Mesothelial cell of epicardium (in vitro differentiated cells): ENCODE results near the gene CES1. TPM values are rescaled to one million over a fixed set of nuclear protein-coding genes. Genes with fewer than 3 reads are reported as not detected.
"Not testable (repeated sequence)": the region's sequence is repeated elsewhere in the genome, so short reads cannot be mapped to it uniquely, and the experiment has no call there.

Source experiments
- DNase-seq, 2 experiments: peaks; one replicate each; pipeline ENCODE4 v3.0.0; 2021; ENCODE audit warnings: low spot score in 2 of 2; ENCODE audit not compliant: unreplicated experiment in 2 of 2
- H3K27ac Mint-ChIP-seq: 2 replicates; pipeline ENCODE4 v1.8.0; 2021; ENCODE audit warnings: mixed read lengths
- H3K27me3 Mint-ChIP-seq: 2 replicates; pipeline ENCODE4 v1.8.0; 2021; ENCODE audit warnings: low read depth, mixed read lengths
- H3K36me3 Mint-ChIP-seq: 2 replicates; pipeline ENCODE4 v1.8.0; 2021; ENCODE audit warnings: mixed read lengths
- H3K4me1 Mint-ChIP-seq: 2 replicates; pipeline ENCODE4 v1.8.0; 2021; ENCODE audit warnings: mixed read lengths
- H3K4me3 Mint-ChIP-seq: 2 replicates; pipeline ENCODE4 v1.8.0; 2021; ENCODE audit warnings: mild to moderate bottlenecking, moderate library complexity, mixed read lengths
- H3K9me3 Mint-ChIP-seq: 2 replicates; pipeline ENCODE4 v1.8.0; 2021; ENCODE audit warnings: mixed read lengths
- CTCF ChIP-seq: fragments of 200-600 bp; sonication (generic); IDR thresholded peaks from one replicate; pipeline ENCODE4 v1.5.0; 2021; ENCODE audit warnings: antibody characterized with exemption; ENCODE audit not compliant: unreplicated experiment
- total RNA-seq: library from RNA; stranded (reverse); gene quantifications from 3 replicates; pipeline ENCODE4 v1.2.1, GENCODE V29; 2021

CES1 gene
- total RNA-seq, 1 donor from 2014 or later: 0.45 TPM

GRCh38 chr16:55830658-55831294 is 2.1 kb downstream of the CES1 start:
- TF ChIP-seq CTCF: no peak
- Mint-ChIP-seq H3K27ac (no peak overlapping the region), H3K27me3 (peaks cover 26% of the 10 kb centered on the region), H3K4me3 (no peak overlapping the region), H3K9me3 (no peaks in the 10 kb centered on the region), H3K4me1 (peaks cover 5% of the 10 kb centered on the region), H3K36me3 (no peaks in the 10 kb centered on the region)
- DNase-seq: peak in 1 of 2 experiments; percentile 9

- H3K36me3 Mint-ChIP-seq, H3K4me1 Mint-ChIP-seq, H3K9me3 Mint-ChIP-seq, DNase-seq, H3K27ac Mint-ChIP-seq, H3K4me3 Mint-ChIP-seq: not testable (repeated sequence)
- peaks cover 37% of the 10 kb centered on the region for H3K27me3 Mint-ChIP-seq
Observed at GRCh38 chr16:55829232-55829631, 3.7 kb downstream of the CES1 start.

- peaks cover 5% of the 10 kb centered on the region for H3K4me1 Mint-ChIP-seq
- H3K36me3 Mint-ChIP-seq: no peaks in the 10 kb centered on the region
- DNase-seq: peak in 1 of 2 experiments; percentile 34
- no peak overlapping the region for H3K4me3 Mint-ChIP-seq
- H3K27ac Mint-ChIP-seq: no peak overlapping the region
- H3K27me3 Mint-ChIP-seq: peaks cover 39% of the 10 kb centered on the region
- no peaks in the 10 kb centered on the region for H3K9me3 Mint-ChIP-seq
- no peak for TF ChIP-seq CTCF
Observed at GRCh38 chr16:55828680-55829079, 4.2 kb downstream of the CES1 start.

GRCh38 chr16:55825115-55825728 is 7.7 kb downstream of the CES1 start:
- no peaks in the 10 kb centered on the region for H3K4me1 Mint-ChIP-seq
- H3K9me3 Mint-ChIP-seq: no peaks in the 10 kb centered on the region
- H3K27me3 Mint-ChIP-seq: peaks cover 54% of the 10 kb centered on the region
- H3K4me3 Mint-ChIP-seq: no peak overlapping the region
- no peaks in the 10 kb centered on the region for H3K36me3 Mint-ChIP-seq
- TF ChIP-seq CTCF: no peak
- no peak overlapping the region for H3K27ac Mint-ChIP-seq
- DNase-seq: peak in 1 of 2 experiments; percentile 11

GRCh38 chr16:55824473-55825000 is 8.4 kb downstream of the CES1 start:
- DNase-seq: peak in 1 of 2 experiments; percentile 11
- no peaks in the 10 kb centered on the region for H3K9me3 Mint-ChIP-seq
- no peak for TF ChIP-seq CTCF
- peaks cover 56% of the 10 kb centered on the region for H3K27me3 Mint-ChIP-seq
- no peaks in the 10 kb centered on the region for H3K4me1 Mint-ChIP-seq
- H3K4me3 Mint-ChIP-seq: no peak overlapping the region
- H3K27ac Mint-ChIP-seq: no peak overlapping the region
- no peaks in the 10 kb centered on the region for H3K36me3 Mint-ChIP-seq

GRCh38 chr16:55822280-55822810 is 10.6 kb downstream of the CES1 start:
- TF ChIP-seq CTCF: no peak
- Mint-ChIP-seq H3K4me3 (no peak overlapping the region), H3K36me3 (no peaks in the 10 kb centered on the region), H3K27me3 (peaks cover 63% of the 10 kb centered on the region), H3K9me3 (no peaks in the 10 kb centered on the region), H3K4me1 (no peaks in the 10 kb centered on the region), H3K27ac (no peak overlapping the region)
- peak in 1 of 2 experiments; percentile 19 for DNase-seq
